WI38 (cell line): ENCODE data around the gene ABCC5.

Experiments
- H3K4me3 ChIP-seq: 2 replicates; pipeline ENCODE4 v1.5.1; 2011; ENCODE audit warnings: low read depth, mild to moderate bottlenecking, control low read depth, low read length
- TF ChIP-seq, protein P1 (sequence below): IDR thresholded peaks from 2 replicates; pipeline ENCODE4 v1.5.1; 2012; ENCODE audit warnings: low read depth, mild to moderate bottlenecking, control low read depth, low read length

ABCC5 gene

DNA sequence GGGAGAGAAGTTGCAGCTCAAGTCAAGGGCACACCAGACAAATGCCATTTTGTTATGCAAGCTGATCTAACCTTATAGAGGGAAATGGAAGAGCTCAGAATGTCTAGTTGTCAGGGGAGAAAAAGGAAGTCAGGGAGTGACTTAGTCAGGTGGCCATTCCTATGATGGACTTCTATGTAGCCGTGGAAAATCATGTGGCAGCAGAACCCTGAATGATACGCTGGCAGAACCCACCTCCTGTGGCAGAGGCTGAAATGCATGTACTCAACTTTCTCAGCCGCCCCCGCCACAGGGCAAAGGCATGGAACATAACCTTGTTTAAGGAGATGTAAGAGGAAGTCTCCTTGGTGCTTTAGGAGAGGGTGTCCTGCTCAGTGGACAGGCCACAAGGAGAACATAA is 95.3 kb downstream of the ABCC5 start:
- H3K4me3 ChIP-seq, result no peak overlapping the region
- TF ChIP-seq, protein P1, sequence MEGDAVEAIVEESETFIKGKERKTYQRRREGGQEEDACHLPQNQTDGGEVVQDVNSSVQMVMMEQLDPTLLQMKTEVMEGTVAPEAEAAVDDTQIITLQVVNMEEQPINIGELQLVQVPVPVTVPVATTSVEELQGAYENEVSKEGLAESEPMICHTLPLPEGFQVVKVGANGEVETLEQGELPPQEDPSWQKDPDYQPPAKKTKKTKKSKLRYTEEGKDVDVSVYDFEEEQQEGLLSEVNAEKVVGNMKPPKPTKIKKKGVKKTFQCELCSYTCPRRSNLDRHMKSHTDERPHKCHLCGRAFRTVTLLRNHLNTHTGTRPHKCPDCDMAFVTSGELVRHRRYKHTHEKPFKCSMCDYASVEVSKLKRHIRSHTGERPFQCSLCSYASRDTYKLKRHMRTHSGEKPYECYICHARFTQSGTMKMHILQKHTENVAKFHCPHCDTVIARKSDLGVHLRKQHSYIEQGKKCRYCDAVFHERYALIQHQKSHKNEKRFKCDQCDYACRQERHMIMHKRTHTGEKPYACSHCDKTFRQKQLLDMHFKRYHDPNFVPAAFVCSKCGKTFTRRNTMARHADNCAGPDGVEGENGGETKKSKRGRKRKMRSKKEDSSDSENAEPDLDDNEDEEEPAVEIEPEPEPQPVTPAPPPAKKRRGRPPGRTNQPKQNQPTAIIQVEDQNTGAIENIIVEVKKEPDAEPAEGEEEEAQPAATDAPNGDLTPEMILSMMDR, result no peak

DNA sequence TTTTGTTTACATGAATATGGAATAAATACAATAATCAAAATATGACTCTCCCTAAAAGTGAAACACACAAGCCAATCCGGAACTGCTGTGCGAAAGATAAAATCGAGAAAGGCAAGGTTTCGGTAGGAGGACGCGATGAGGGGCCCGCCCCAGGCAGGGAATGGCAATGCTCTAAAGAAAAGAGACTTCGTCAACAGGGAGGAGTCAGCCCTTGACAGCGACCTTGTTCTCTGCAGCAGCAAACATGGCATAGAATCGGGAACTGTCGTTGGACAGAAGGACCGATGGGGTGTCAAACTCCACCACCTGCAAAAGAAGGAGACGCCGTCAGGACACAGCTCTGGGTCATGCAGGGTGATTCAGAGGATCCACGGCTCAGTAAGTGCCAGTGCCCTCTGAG is 96.6 kb downstream of the ABCC5 start:
- no peak overlapping the region for H3K4me3 ChIP-seq
- TF ChIP-seq, protein P1, result no peak

DNA sequence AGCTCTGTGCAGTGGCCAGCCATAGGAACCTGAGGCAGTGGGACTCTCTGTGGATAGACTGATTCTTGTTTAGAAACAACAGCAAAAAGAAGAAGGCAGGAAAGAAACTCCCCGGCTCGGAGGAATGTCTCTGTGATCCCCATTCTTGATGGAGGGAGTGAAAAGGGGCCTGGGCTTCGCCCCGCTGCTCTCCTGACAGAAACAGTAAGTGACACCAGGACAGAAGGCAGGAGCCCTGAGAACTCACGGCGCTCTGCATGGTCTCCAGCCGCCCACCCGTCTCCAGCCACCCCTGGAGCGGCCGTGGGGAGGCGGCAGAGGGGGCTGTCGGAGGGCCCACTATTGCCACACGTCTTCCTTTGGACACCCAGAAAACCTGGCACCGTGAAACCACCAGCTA is 97.3 kb downstream of the ABCC5 start:
- TF ChIP-seq, protein P1, result no peak
- no peak overlapping the region for H3K4me3 ChIP-seq

DNA sequence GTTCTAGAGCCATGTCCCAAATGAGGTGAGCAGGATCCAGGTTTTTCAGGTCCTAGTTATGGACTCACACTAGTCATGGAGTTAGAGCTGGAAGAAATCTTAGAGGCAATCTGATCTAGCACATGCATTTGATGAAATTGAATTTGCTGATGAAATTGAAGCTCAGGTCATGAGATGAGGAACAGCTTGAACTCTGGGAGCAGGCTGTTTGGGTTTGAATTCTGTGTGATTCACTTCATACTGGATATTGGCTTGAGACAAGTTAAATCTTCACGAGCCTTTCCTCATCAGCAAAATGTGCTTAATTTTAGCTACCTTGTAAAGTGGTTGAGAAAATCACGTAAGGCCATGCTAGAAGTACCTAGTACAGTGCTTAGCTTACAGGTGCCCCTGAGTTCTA is 99.5 kb downstream of the ABCC5 start:
- no peak overlapping the region for H3K4me3 ChIP-seq
- TF ChIP-seq, protein P1, result no peak

DNA sequence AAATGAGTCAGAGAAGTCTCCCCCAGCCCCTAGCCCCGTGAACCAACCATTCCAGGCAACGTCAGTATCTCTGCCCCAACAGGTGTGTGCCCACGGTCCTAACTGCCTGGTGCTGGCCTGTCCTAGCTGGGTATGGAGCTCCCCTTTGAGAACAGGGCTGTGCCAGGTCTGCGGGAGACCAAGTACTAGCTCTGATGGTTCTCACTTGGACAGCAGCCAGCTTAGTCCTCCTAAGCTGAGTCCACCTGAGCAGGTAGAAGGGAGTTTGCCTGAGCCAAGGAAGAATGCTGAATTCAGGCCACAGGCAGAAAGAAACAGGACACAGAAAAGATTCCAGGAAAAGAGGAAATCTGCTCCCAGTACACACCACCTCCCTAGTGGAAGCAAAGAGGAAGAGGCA is 99.9 kb downstream of the ABCC5 start:
- no peak overlapping the region for H3K4me3 ChIP-seq
- TF ChIP-seq, protein P1, result no peak

DNA sequence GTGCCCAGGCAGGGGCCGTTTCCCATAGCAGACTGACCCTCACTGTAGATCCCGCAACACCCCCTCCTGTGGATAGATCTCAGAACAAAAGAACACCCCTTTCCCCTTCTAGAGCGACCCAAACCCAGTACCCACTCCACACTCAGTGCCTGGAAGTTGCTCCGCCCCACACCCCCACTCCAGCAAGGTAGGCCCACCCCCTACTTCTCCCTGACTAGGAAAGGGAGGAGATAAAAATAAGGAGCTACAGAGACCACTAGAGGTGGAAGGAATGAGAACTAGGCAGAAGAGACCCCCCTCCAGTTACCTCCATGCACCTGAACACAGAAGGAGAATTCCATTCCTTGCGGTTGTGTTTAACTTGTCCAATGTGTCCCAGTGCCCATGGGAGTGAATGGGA is 102.8 kb downstream of the ABCC5 start:
- TF ChIP-seq, protein P1, result no peak
- no peak overlapping the region for H3K4me3 ChIP-seq

DNA sequence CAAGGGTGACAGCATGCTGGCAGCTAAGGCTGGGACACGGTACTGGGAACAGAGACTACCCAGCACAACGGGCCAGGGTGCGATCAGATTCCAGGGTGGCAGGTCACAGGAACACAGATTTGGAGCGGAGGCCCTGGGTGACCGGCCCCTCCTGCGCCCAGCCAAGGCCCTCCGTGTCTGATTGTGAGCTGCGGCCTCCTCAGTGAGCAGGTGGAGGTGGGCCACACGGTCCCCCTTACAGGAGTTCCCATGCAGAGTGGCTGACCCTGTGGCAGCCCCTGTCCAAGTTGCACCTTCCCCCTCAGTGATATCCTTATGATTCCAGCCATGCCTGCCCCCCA is 104.1 kb downstream of the ABCC5 start:
- H3K4me3 ChIP-seq, result no peak overlapping the region
- TF ChIP-seq, protein P1, result no peak
